Body of pancreas (tissue), 4 donors: ENCODE data around the gene CASTOR1.

Source experiments
- POLR2A ChIP-seq, 3 donors: fragments of 450-650 bp; IDR thresholded peaks; one replicate each; pipeline ENCODE4 v1.6.1; 2016; ENCODE audit warnings: antibody characterized with exemption in 3 of 3, mild to moderate bottlenecking in 2 of 3
- TF ChIP-seq, protein P1 (sequence below), 7 experiments: fragments of 450-650 bp in 4 of 7; fragments of 200-600 bp in 3 of 7; sonication (generic) in 3 of 7; IDR thresholded peaks; one replicate each; pipeline ENCODE4 v1.5.1; 2016 to 2019; ENCODE audit warnings: antibody characterized with exemption in 7 of 7

DNA sequence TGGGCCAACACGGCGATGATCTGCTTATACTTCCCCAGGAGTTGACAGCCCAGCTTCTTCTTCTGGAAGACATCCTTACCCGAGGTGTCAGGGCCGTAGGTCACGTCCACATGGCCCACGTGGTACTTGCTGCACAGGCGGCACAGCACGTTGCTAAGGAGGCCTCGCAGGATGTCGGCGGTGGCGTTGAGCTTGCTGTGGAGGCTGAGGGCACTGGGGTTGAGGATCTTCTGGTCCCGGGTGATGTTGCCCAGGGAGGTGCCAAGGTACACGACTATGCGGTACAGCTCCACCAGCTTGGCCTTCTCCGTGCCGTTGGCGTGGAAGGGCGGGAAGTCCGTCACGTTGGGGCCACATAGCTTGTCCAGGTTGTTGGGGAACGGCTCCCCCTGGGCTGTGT lies 45.6 kb downstream of the CASTOR1 start:
- TF ChIP-seq, protein P1, sequence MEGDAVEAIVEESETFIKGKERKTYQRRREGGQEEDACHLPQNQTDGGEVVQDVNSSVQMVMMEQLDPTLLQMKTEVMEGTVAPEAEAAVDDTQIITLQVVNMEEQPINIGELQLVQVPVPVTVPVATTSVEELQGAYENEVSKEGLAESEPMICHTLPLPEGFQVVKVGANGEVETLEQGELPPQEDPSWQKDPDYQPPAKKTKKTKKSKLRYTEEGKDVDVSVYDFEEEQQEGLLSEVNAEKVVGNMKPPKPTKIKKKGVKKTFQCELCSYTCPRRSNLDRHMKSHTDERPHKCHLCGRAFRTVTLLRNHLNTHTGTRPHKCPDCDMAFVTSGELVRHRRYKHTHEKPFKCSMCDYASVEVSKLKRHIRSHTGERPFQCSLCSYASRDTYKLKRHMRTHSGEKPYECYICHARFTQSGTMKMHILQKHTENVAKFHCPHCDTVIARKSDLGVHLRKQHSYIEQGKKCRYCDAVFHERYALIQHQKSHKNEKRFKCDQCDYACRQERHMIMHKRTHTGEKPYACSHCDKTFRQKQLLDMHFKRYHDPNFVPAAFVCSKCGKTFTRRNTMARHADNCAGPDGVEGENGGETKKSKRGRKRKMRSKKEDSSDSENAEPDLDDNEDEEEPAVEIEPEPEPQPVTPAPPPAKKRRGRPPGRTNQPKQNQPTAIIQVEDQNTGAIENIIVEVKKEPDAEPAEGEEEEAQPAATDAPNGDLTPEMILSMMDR (IDR thresholded peaks at IDR 0.05), result no peak
- TF ChIP-seq POLR2A (IDR thresholded peaks at IDR 0.05), result no peak
